Neuron (in vitro differentiated cells): ENCODE results near the gene SMG5.

Experiments
- H2AFZ ChIP-seq: one replicate; pipeline ENCODE4 v1.6.1; 2013; ENCODE audit warnings: low read depth, mild to moderate bottlenecking, inconsistent platforms, low read length, moderate library complexity
- H3K27me3 ChIP-seq: one replicate; pipeline ENCODE4 v1.6.1; 2013; ENCODE audit warnings: low read length; ENCODE audit not compliant: insufficient read depth
- H3K36me3 ChIP-seq: one replicate; pipeline ENCODE4 v1.6.1; 2013; ENCODE audit warnings: low read length; ENCODE audit not compliant: insufficient read depth
- H3K4me1 ChIP-seq: one replicate; pipeline ENCODE4 v1.6.1; 2013; ENCODE audit warnings: low read length; ENCODE audit not compliant: insufficient read depth
- H3K4me3 ChIP-seq: 2 replicates; pipeline ENCODE4 v1.5.1; 2013; ENCODE audit warnings: mild to moderate bottlenecking, low read length, moderate library complexity
- H3K9me3 ChIP-seq: one replicate; pipeline ENCODE4 v1.6.1; 2013; ENCODE audit warnings: low read length

The SMG5 gene

DNA sequence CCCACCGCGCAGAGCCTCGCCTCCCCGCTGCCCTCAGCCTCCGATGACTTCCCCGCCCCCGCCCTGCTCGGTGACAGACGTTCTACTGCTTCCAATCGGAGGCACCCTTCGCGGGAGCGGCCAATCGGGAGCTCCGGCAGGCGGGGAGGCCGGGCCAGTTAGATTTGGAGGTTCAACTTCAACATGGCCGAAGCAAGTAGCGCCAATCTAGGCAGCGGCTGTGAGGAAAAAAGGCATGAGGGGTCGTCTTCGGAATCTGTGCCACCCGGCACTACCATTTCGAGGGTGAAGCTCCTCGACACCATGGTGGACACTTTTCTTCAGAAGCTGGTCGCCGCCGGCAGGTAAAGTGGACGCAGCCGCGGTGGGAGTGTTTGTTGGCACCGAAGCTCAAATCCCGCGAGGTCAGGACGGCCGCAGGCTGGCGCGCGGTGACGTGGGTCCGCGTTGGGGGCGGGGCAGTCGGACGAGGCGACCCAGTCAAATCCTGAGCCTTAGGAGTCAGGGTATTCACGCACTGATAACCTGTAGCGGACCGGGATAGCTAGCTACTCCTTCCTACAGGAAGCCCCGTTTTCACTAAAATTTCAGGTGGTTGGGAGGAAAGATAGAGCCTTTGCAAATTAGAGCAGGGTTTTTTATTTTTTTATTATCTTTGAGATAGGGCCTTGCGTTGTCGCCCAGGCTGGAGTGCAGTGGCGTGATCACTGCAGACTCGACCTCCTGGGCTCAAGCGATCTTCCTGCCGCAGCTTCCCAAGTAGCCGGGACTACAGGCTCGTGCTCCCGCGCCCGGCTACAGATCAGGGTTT is 69.6 kb downstream of the SMG5 start, which contains the start of gene PMF1:
Gene PMF1, plus strand, starts transcription at position 175 of the 811 bp plus-strand sequence. Its CDS starts 9 bp downstream, at position 184.
- Histone ChIP-seq H3K4me3 (peak within 1 kb of the TSS; percentile 99), H2AFZ (peak within 1 kb of the TSS; percentile 90), H3K27me3 (no peaks in the 10 kb centered on the region), H3K9me3 (no peaks in the 10 kb centered on the region), H3K4me1 (peaks cover 10% of the 10 kb centered on the region), H3K36me3 (peaks cover 31% of the 10 kb centered on the region)

DNA sequence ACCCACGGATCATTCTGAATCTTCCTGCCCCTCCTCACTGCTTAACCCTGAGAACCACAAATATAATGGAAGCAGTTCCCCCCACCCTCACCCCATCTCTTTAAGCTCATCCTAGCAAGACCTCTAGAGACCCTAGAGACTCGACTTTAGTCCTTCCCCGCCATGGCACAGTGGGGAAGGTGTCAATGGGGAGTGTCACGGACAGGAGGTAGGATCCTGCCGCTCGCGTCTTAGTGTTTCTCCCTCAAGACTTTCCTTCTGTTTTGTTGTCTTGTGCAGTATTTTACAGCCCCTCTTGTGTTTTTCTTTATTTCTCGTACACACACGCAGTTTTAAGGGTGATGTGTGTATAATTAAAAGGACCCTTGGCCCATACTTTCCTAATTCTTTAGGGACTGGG is 70.5 kb downstream of the SMG5 start:
- Histone ChIP-seq H3K9me3 (no peaks in the 10 kb centered on the region), H2AFZ (peak overlapping the region; percentile 90), H3K27me3 (no peaks in the 10 kb centered on the region), H3K36me3 (peaks cover 36% of the 10 kb centered on the region), H3K4me1 (peaks cover 10% of the 10 kb centered on the region), H3K4me3 (peak overlapping the region; percentile 99)

DNA sequence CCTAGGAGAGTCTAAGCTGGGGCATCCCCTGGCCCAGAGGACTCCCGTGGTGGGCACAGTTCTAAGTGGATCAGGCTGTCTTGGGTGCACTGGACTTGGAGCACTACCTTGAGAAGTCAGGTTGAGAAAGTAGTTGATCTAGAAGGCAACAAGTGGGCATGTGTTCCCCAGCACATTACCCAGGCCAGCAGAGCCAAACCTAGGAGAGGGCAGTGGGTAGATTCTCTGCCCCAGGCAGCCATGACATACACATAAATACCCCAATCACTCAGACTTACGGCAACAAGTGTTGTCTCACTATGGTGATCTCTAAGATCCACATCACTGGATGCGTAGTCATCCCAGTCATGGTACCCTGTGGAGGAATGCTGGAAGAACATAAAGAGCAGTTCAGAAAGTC is 71.4 kb downstream of the SMG5 start:
- Histone ChIP-seq H2AFZ (no peak overlapping the region), H3K36me3 (peaks cover 39% of the 10 kb centered on the region), H3K27me3 (no peaks in the 10 kb centered on the region), H3K4me3 (no peak overlapping the region), H3K9me3 (no peaks in the 10 kb centered on the region), H3K4me1 (peaks cover 10% of the 10 kb centered on the region)

DNA sequence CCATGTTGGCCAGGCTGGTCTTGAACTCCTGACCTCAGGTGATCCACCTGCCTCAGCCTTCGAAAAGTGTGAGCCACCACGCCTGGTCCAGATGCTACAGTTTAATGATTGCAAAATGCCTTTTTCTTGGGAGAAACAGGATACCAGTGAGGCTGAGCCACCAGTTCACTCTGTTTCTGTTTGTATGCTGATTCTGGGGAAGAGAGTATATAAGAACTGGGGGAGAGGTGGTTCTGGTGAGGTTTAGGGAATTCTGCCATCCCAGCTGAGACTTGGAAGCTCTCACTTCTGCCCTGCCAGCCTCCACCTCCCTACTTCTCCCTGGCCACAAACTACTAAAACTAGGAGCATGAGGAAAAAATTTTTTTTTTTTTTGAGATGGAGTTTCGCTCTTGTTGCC is 77.9 kb downstream of the SMG5 start:
- H3K4me1 ChIP-seq: no peaks in the 10 kb centered on the region

DNA sequence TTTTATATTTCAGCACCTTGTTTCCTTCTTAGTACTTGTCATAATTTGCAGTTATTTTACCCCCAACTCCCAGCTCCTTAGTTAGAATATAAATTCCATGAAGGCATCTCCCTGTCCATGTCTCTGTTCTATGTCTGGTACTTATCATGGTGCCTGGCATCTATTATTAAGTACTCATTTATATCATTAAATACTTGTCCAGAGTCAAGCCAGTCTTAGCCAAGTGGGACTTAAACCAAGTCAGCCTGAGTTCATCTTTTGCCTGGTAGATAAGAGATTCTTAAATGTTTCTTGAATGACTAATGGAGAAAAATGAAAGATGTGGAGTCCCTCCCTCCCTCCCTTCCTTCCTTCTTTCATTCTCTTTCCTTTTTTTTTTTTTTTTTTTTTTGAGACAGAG is 79.3 kb downstream of the SMG5 start:
- Histone ChIP-seq H3K9me3 (no peaks in the 10 kb centered on the region), H3K4me3 (no peak overlapping the region), H3K27me3 (no peaks in the 10 kb centered on the region), H3K36me3 (peaks cover 26% of the 10 kb centered on the region), H3K4me1 (no peaks in the 10 kb centered on the region), H2AFZ (no peak overlapping the region)

More for the DNA sequence above, 77.9 kb downstream of the SMG5 start:
- Histone ChIP-seq H3K27me3 (no peaks in the 10 kb centered on the region), H3K36me3 (peaks cover 27% of the 10 kb centered on the region), H3K4me3 (no peak overlapping the region), H2AFZ (no peak overlapping the region), H3K9me3 (no peaks in the 10 kb centered on the region)

DNA sequence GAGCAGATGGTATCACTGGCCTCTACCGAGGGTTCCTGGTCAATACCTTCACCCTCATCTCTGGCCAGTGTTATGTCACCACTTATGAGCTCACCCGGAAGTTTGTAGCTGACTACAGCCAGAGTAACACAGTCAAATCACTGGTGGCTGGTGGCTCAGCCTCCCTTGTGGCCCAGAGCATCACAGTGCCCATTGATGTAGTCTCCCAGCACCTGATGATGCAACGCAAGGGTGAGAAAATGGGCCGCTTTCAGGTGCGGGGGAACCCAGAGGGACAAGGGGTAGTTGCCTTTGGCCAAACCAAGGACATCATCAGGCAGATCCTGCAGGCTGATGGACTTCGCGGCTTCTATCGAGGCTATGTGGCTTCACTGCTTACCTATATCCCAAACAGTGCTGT is 82.6 kb downstream of the SMG5 start:
- Histone ChIP-seq H3K4me3 (no peak overlapping the region), H2AFZ (no peak overlapping the region), H3K27me3 (no peaks in the 10 kb centered on the region), H3K4me1 (no peaks in the 10 kb centered on the region), H3K36me3 (peaks cover 17% of the 10 kb centered on the region), H3K9me3 (no peaks in the 10 kb centered on the region)
